Liver (tissue), 9 donors: Measurements from ENCODE around the gene LYPD8. TPM values are rescaled to one million over a fixed set of nuclear protein-coding genes. Genes with fewer than 3 reads are reported as not detected.

Experiments
- DNase-seq: peaks from one replicate; pipeline ENCODE4 v3.0.0-alpha.2; 2017; ENCODE audit warnings: low spot score
- H3K27ac ChIP-seq, 2 donors: one replicate each; pipeline ENCODE4 v1.7.0; 2013; ENCODE audit warnings: inconsistent platforms in 2 of 2, low read length in 2 of 2, control low read depth in 1 of 2, low read depth in 1 of 2, mild to moderate bottlenecking in 1 of 2
- H3K27me3 ChIP-seq, 4 donors: one replicate each; pipeline versions ENCODE4 v1.6.1 to v1.7.0; 2013; ENCODE audit warnings: low read length in 3 of 4, inconsistent platforms in 1 of 4, mild to moderate bottlenecking in 1 of 4, moderate library complexity in 1 of 4; ENCODE audit not compliant: control insufficient read depth in 4 of 4, insufficient read depth in 4 of 4
- H3K36me3 ChIP-seq, 4 donors: one replicate each; pipeline versions ENCODE4 v1.6.1 to v1.7.0; 2013; ENCODE audit warnings: low read length in 3 of 4, mild to moderate bottlenecking in 3 of 4, low read depth in 1 of 4, moderate library complexity in 1 of 4; ENCODE audit not compliant: control insufficient read depth in 4 of 4, insufficient read depth in 3 of 4
- H3K4me1 ChIP-seq, 4 donors: one replicate each; pipeline versions ENCODE4 v1.6.1 to v1.7.0; 2013; ENCODE audit warnings: low read length in 3 of 4, mild to moderate bottlenecking in 3 of 4, moderate library complexity in 1 of 4; ENCODE audit not compliant: control insufficient read depth in 4 of 4, insufficient read depth in 4 of 4
- H3K4me3 ChIP-seq, 3 donors: one replicate each; pipeline versions ENCODE4 v1.6.1 to v1.7.0; 2013; ENCODE audit warnings: low read length in 3 of 3, control low read depth in 1 of 3, low read depth in 1 of 3, mild to moderate bottlenecking in 1 of 3
- H3K9ac ChIP-seq, 2 donors: one replicate each; pipeline ENCODE4 v1.7.0; 2013; ENCODE audit warnings: low read length in 2 of 2, mild to moderate bottlenecking in 2 of 2, moderate library complexity in 2 of 2, control low read depth in 1 of 2, low read depth in 1 of 2
- H3K9me3 ChIP-seq, 4 donors: one replicate each; pipeline versions ENCODE4 v1.6.1 to v1.7.0; 2013; ENCODE audit warnings: low read length in 3 of 4; ENCODE audit not compliant: control insufficient read depth in 4 of 4
- ATF3 ChIP-seq: IDR thresholded peaks from 2 replicates; pipeline ENCODE4 v1.6.1; 2016; ENCODE audit warnings: antibody characterized with exemption
- EGR1 ChIP-seq, 2 donors: IDR thresholded peaks; 2 replicates each; pipeline ENCODE4 v1.6.1; 2016 to 2018; ENCODE audit warnings: antibody characterized with exemption in 2 of 2, low read depth in 2 of 2
- FOXA1 ChIP-seq: IDR thresholded peaks from 2 replicates; pipeline ENCODE4 v1.6.1; 2016; ENCODE audit warnings: antibody characterized with exemption
- FOXA2 ChIP-seq: IDR thresholded peaks from 2 replicates; pipeline ENCODE4 v1.6.1; 2016; ENCODE audit warnings: antibody characterized with exemption
- GABPA ChIP-seq, 2 donors: IDR thresholded peaks in 1 of 2; conservative IDR thresholded peaks in 1 of 2; 2 replicates each; pipeline ENCODE4 v1.6.1; 2016; ENCODE audit warnings: antibody characterized with exemption in 2 of 2, mild to moderate bottlenecking in 1 of 2, moderate library complexity in 1 of 2
- HNF4A ChIP-seq, 2 donors: conservative IDR thresholded peaks; 2 replicates each; pipeline ENCODE4 v1.6.1; 2016; ENCODE audit warnings: antibody characterized with exemption in 2 of 2, mild to moderate bottlenecking in 2 of 2
- JUND ChIP-seq, 2 donors: IDR thresholded peaks; 2 replicates each; pipeline ENCODE4 v1.6.1; 2016; ENCODE audit warnings: antibody characterized with exemption in 2 of 2
- MAX ChIP-seq: IDR thresholded peaks from 2 replicates; pipeline ENCODE4 v1.6.1; 2016; ENCODE audit warnings: antibody characterized with exemption
- NR2F2 ChIP-seq: IDR thresholded peaks from 2 replicates; pipeline ENCODE4 v1.6.1; 2016; ENCODE audit warnings: antibody characterized with exemption
- RAD21 ChIP-seq, 2 donors: IDR thresholded peaks; 2 replicates each; pipeline ENCODE4 v1.6.1; 2016; ENCODE audit warnings: antibody characterized with exemption in 2 of 2, mild to moderate bottlenecking in 2 of 2
- RXRA ChIP-seq, 2 donors: IDR thresholded peaks; 2 replicates each; pipeline ENCODE4 v1.6.1; 2017 to 2018; ENCODE audit warnings: antibody characterized with exemption in 2 of 2, mild to moderate bottlenecking in 1 of 2
- SP1 ChIP-seq: IDR thresholded peaks from 2 replicates; pipeline ENCODE4 v1.6.1; 2018; ENCODE audit warnings: antibody characterized with exemption, mild to moderate bottlenecking
- TAF1 ChIP-seq: conservative IDR thresholded peaks from 2 replicates; pipeline ENCODE4 v1.6.1; 2016; ENCODE audit warnings: antibody characterized with exemption, mild to moderate bottlenecking
- YY1 ChIP-seq: IDR thresholded peaks from 2 replicates; pipeline ENCODE4 v1.6.1; 2016; ENCODE audit warnings: antibody characterized with exemption, mild to moderate bottlenecking
- WGBS: extraction: QIAGEN DNeasy Blood & Tissue Kit; methylation state at CpG from one replicate; pipeline ENCODE4 v1.1.7; 2013; 5-methylcytosine and 5-hydroxymethylcytosine counted together
- polyA plus RNA-seq, 2 donors: library from polyadenylated mRNA; stranded (reverse) in 1 of 2; unstranded in 1 of 2; fragments of 200-250 nt in 1 of 2; fragments of >200 nt in 1 of 2; fragmentation: Nextera tagmentation in 1 of 2; extraction: Ambion mirVana in 1 of 2; gene quantifications; one replicate each; pipeline versions ENCODE4 v1.2.1 to v1.2.3, GENCODE V29; 2013 to 2015
- total RNA-seq, 2 donors: library from RNA; depleted of rRNA; stranded (reverse); fragments of >200 nt; gene quantifications; one replicate each; pipeline ENCODE4 v1.2.3, GENCODE V29; 2014
- TF ChIP-seq, protein P1 (sequence below): IDR thresholded peaks from 2 replicates; pipeline ENCODE4 v1.6.1; 2016; ENCODE audit warnings: antibody characterized with exemption
- TF ChIP-seq, protein P2 (sequence below): fragments of 150-350 bp; IDR thresholded peaks from 2 replicates; pipeline ENCODE4 v1.5.1; 2017; ENCODE audit warnings: improper control_type of control experiment, low read depth, low read length; ENCODE audit not compliant: missing input control
- TF ChIP-seq, protein P3 (sequence below): IDR thresholded peaks from 2 replicates; pipeline ENCODE4 v1.6.1; 2016; ENCODE audit warnings: antibody characterized with exemption, mild to moderate bottlenecking
- donor health status: healthy.
- donor health status: healthy.
- donor health status: healthy.
- donor health status: healthy.
- donor health status: healthy.

LYPD8 gene
- total and polyA plus RNA-seq, 4 donors, result not detected

DNA sequence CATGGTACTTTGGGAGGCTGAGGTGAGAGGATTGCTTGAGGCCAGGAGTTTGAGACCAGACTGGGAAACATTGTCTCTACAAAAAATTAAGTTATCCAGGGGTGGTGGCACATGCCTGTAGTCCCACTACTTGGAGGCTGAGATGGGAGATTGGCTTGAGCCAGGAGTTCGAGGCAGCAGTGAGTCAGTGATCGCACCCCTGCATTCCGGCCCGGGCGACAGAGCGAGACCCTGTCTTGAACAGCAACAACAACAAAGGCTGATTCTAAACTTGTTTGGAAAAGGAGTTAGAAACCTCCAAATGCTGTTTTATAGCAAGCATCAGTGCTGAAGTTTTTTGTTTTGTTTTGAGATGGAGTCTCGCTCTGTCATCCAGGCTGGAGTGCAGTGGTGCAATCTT lies 14.7 kb downstream of the LYPD8 start:
- WGBS, result 96% methylated on average over 7 of the region's 7 CpGs
- Histone ChIP-seq H3K9me3 (peaks cover 0 to 2% (median 1%) of the 10 kb centered on the region in 4 donors), H3K27me3 (no peaks in the 10 kb centered on the region), H3K4me1 (no peaks in the 10 kb centered on the region), H3K4me3 (no peak overlapping the region), H3K36me3 (no peaks in the 10 kb centered on the region), H3K9ac (no peak overlapping the region), H3K27ac (no peak overlapping the region)
- TF ChIP-seq RXRA (IDR thresholded peaks at IDR 0.05) (no peak), FOXA1 (no peak), FOXA2 (no peak), EGR1 (IDR thresholded peaks at IDR 0.05; ENCODE audit: low read depth in 2 of 2) (no peak), SP1 (no peak), ATF3 (no peak), JUND (IDR thresholded peaks at IDR 0.05) (no peak), NR2F2 (no peak), RAD21 (IDR thresholded peaks at IDR 0.05) (no peak), HNF4A (conservative IDR thresholded peaks at IDR 0.05) (no peak), YY1 (no peak), TAF1 (no peak), GABPA (IDR thresholded peaks at IDR 0.05 in 1 of 2, conservative IDR thresholded peaks at IDR 0.05 in 1 of 2) (no peak), MAX (no peak)
- TF ChIP-seq, protein P1, sequence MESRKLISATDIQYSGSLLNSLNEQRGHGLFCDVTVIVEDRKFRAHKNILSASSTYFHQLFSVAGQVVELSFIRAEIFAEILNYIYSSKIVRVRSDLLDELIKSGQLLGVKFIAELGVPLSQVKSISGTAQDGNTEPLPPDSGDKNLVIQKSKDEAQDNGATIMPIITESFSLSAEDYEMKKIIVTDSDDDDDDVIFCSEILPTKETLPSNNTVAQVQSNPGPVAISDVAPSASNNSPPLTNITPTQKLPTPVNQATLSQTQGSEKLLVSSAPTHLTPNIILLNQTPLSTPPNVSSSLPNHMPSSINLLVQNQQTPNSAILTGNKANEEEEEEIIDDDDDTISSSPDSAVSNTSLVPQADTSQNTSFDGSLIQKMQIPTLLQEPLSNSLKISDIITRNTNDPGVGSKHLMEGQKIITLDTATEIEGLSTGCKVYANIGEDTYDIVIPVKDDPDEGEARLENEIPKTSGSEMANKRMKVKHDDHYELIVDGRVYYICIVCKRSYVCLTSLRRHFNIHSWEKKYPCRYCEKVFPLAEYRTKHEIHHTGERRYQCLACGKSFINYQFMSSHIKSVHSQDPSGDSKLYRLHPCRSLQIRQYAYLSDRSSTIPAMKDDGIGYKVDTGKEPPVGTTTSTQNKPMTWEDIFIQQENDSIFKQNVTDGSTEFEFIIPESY, result no peak
- TF ChIP-seq, protein P2, sequence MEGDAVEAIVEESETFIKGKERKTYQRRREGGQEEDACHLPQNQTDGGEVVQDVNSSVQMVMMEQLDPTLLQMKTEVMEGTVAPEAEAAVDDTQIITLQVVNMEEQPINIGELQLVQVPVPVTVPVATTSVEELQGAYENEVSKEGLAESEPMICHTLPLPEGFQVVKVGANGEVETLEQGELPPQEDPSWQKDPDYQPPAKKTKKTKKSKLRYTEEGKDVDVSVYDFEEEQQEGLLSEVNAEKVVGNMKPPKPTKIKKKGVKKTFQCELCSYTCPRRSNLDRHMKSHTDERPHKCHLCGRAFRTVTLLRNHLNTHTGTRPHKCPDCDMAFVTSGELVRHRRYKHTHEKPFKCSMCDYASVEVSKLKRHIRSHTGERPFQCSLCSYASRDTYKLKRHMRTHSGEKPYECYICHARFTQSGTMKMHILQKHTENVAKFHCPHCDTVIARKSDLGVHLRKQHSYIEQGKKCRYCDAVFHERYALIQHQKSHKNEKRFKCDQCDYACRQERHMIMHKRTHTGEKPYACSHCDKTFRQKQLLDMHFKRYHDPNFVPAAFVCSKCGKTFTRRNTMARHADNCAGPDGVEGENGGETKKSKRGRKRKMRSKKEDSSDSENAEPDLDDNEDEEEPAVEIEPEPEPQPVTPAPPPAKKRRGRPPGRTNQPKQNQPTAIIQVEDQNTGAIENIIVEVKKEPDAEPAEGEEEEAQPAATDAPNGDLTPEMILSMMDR, result no peak
- TF ChIP-seq, protein P3, sequence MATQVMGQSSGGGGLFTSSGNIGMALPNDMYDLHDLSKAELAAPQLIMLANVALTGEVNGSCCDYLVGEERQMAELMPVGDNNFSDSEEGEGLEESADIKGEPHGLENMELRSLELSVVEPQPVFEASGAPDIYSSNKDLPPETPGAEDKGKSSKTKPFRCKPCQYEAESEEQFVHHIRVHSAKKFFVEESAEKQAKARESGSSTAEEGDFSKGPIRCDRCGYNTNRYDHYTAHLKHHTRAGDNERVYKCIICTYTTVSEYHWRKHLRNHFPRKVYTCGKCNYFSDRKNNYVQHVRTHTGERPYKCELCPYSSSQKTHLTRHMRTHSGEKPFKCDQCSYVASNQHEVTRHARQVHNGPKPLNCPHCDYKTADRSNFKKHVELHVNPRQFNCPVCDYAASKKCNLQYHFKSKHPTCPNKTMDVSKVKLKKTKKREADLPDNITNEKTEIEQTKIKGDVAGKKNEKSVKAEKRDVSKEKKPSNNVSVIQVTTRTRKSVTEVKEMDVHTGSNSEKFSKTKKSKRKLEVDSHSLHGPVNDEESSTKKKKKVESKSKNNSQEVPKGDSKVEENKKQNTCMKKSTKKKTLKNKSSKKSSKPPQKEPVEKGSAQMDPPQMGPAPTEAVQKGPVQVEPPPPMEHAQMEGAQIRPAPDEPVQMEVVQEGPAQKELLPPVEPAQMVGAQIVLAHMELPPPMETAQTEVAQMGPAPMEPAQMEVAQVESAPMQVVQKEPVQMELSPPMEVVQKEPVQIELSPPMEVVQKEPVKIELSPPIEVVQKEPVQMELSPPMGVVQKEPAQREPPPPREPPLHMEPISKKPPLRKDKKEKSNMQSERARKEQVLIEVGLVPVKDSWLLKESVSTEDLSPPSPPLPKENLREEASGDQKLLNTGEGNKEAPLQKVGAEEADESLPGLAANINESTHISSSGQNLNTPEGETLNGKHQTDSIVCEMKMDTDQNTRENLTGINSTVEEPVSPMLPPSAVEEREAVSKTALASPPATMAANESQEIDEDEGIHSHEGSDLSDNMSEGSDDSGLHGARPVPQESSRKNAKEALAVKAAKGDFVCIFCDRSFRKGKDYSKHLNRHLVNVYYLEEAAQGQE, result no peak
- DNase-seq, result no peak
